Spleen (tissue), 11 donors: ENCODE results near the gene PROB1. TPM values are rescaled to one million over a fixed set of nuclear protein-coding genes. Genes with fewer than 3 reads are reported as not detected.
A peak's percentile ranks its signal among the peaks of the same experiment; 100 is the strongest.

Source experiments
- DNase-seq: peaks from one replicate; pipeline ENCODE4 v3.0.0-alpha.2; 2020
- H3K27ac ChIP-seq, 8 donors: fragments of 200-600 bp; sonication (generic) in 7 of 8; 1 replicate in 4 of 8; 2 replicates in 4 of 8; pipeline versions ENCODE4 v1.5.0 to v1.8.0; 2016 to 2021; ENCODE audit warnings: inconsistent platforms in 4 of 8, mild to moderate bottlenecking in 4 of 8, moderate library complexity in 1 of 8
- H3K27me3 ChIP-seq, 7 donors: fragments of 200-600 bp; sonication (generic) in 6 of 7; replicated peaks in 1 of 7; 1 replicate in 4 of 7; 2 replicates in 3 of 7; pipeline versions ENCODE4 v1.5.0 to v1.8.0; 2016 to 2021; ENCODE audit warnings: inconsistent platforms in 3 of 7, mild to moderate bottlenecking in 1 of 7
- H3K36me3 ChIP-seq, 6 donors: fragments of 200-600 bp; sonication (generic) in 5 of 6; 1 replicate in 4 of 6; 2 replicates in 2 of 6; pipeline versions ENCODE4 v1.5.0 to v1.8.0; 2016 to 2021; ENCODE audit warnings: inconsistent platforms in 2 of 6
- H3K4me1 ChIP-seq, 6 donors: fragments of 200-600 bp; sonication (generic) in 5 of 6; 1 replicate in 3 of 6; 2 replicates in 3 of 6; pipeline versions ENCODE4 v1.5.0 to v1.8.0; 2016 to 2021; ENCODE audit warnings: inconsistent platforms in 3 of 6
- H3K4me3 ChIP-seq, 8 donors: fragments of 200-600 bp; sonication (generic) in 7 of 8; 1 replicate in 4 of 8; 2 replicates in 4 of 8; pipeline versions ENCODE4 v1.5.0 to v1.8.0; 2016 to 2021; ENCODE audit warnings: inconsistent platforms in 4 of 8, mild to moderate bottlenecking in 4 of 8, moderate library complexity in 2 of 8
- H3K9me3 ChIP-seq, 8 donors: fragments of 200-600 bp; sonication (generic) in 7 of 8; 1 replicate in 4 of 8; 2 replicates in 4 of 8; pipeline versions ENCODE4 v1.5.0 to v1.8.0; 2016 to 2021; ENCODE audit warnings: inconsistent platforms in 4 of 8
- POLR2A ChIP-seq, 3 donors: fragments of 450-650 bp; IDR thresholded peaks; one replicate each; pipeline ENCODE4 v1.5.1; 2017; ENCODE audit warnings: antibody characterized with exemption in 3 of 3, mild to moderate bottlenecking in 1 of 3
- POLR2AphosphoS5 ChIP-seq, 3 donors: sonication (generic); formaldehyde crosslinking; IDR thresholded peaks; one replicate each; pipeline ENCODE4 v1.5.1; 2017; ENCODE audit warnings: antibody characterized with exemption in 3 of 3
- WGBS, 5 donors: extraction: QIAGEN DNeasy Blood & Tissue Kit in 3 of 5; methylation state at CpG; one replicate each; pipeline versions ENCODE4 v1.1.5 to v1.1.7; 2013 to 2018; 5-methylcytosine and 5-hydroxymethylcytosine counted together
- intact Hi-C: fragments of 100-400 bp; cut with DNase I; formaldehyde crosslinking; loops from one replicate; pipeline ENCODE4 v1.15.0; 2023; ENCODE audit warnings: low total_unique reads
- polyA plus RNA-seq, 3 donors: library from polyadenylated mRNA; stranded (reverse); fragments of 200-250 nt; gene quantifications; one replicate each; pipeline ENCODE4 v1.2.1, GENCODE V29; 2013
- total RNA-seq, 7 donors: library from RNA; depleted of rRNA in 3 of 7; stranded (reverse); fragments of >200 nt in 3 of 7; fragmentation: NEBNext Ultra II Directional in 4 of 7; extraction: Animal tissue kit (Norgen Biotek cat#: 25700) in 4 of 7; gene quantifications; one replicate each; pipeline versions ENCODE4 v1.1.0 to v1.2.1, GENCODE V29; 2016 to 2021
- TF ChIP-seq, protein P1 (sequence below), 11 experiments: fragments of 200-600 bp in 7 of 11; fragments of 450-650 bp in 4 of 11; sonication (generic) in 4 of 11; IDR thresholded peaks in 8 of 11; conservative IDR thresholded peaks in 3 of 11; 1 replicate in 7 of 11; 2 replicates in 4 of 11; pipeline versions ENCODE4 v1.4.0 to v1.8.0; 2016 to 2021; ENCODE audit warnings: antibody characterized with exemption in 11 of 11, inconsistent platforms in 4 of 11, mild to moderate bottlenecking in 1 of 11
- donor health status: healthy with polysubstance abuse.
- donor health status: DM: no; HTN: no; CAD: no; lungs with moderate emphysema.
- donor health status: DM: no; HTN: no; CAD: no.
- donor health status: Bipolar disorder and iron deficiency.
- donor health status: healthy.
- donor health status: DM: no; HTN: no; CAD: no.
- donor health status: DM: yes; HTN: yes; CAD: no.

The PROB1 gene
- total and polyA plus RNA-seq, 10 donors, result 0.33 to 3.2 (median 1.6) TPM

DNA sequence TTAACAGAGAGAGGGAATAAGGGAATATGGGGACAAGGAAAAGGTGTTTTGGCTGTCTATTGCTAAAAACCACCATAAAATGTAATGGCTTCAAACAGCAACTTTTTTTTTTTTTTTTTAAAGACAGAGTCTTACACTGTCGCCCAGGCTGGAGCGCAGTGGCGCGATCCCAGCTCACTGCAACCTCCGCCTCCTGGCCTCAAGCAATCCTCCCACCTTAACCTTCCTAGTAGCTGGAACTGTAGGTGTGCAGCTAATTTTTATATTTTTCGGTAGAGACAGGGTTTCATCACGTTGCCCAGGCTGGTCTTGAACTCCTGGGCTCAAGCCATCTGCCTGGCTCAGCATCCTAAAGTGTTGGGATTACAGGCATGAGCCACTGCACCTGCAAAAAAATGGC, 13.3 kb upstream of the PROB1 start:
- intact Hi-C loops, result no loop called here
- 92 to 95% (median 94%) methylated on average over 7 of the region's 7 CpGs for WGBS, 5 donors
- DNase-seq, result no peak

DNA sequence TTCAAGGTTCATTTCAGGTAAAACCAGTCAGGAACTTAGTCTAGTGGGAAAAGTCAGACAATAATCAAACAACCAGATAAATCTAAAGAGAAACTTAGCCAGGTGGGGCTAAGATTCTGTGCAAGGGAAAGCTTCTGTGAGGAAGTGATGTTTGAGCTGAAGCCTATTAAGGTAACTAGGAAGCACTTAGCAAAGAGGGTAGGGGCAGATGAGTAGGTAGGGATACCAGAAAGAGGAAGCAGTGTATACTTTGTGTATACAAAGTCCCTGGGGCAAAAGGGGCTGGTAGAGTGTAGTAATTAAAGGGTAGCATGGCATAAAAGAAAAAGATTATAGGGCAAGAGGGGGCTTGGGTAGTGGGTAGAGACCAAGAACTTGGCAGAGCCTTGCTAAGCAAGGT, 12.6 kb upstream of the PROB1 start:
- no peak for DNase-seq
- peaks cover 9 to 36% (median 26%) of the 10 kb centered on the region in 6 donors for H3K4me1 ChIP-seq
- H3K4me3 ChIP-seq, result no peak overlapping the region
- H3K36me3 ChIP-seq, result no peaks in the 10 kb centered on the region
- intact Hi-C loops, result no loop called here
- H3K9me3 ChIP-seq, result no peaks in the 10 kb centered on the region
- H3K27ac ChIP-seq, result peak overlapping the region in 6 of 8 donors; percentile 39 to 70 (median 46)
- H3K27me3 ChIP-seq, result no peaks in the 10 kb centered on the region
- no peak for TF ChIP-seq POLR2AphosphoS5 (IDR thresholded peaks at IDR 0.05)

More for the DNA sequence above, 13.3 kb upstream of the PROB1 start:
- no peaks in the 10 kb centered on the region for H3K36me3 ChIP-seq
- no peak for TF ChIP-seq POLR2AphosphoS5 (IDR thresholded peaks at IDR 0.05)
- TF ChIP-seq, protein P1, sequence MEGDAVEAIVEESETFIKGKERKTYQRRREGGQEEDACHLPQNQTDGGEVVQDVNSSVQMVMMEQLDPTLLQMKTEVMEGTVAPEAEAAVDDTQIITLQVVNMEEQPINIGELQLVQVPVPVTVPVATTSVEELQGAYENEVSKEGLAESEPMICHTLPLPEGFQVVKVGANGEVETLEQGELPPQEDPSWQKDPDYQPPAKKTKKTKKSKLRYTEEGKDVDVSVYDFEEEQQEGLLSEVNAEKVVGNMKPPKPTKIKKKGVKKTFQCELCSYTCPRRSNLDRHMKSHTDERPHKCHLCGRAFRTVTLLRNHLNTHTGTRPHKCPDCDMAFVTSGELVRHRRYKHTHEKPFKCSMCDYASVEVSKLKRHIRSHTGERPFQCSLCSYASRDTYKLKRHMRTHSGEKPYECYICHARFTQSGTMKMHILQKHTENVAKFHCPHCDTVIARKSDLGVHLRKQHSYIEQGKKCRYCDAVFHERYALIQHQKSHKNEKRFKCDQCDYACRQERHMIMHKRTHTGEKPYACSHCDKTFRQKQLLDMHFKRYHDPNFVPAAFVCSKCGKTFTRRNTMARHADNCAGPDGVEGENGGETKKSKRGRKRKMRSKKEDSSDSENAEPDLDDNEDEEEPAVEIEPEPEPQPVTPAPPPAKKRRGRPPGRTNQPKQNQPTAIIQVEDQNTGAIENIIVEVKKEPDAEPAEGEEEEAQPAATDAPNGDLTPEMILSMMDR (IDR thresholded peaks at IDR 0.05 in 8 of 11, conservative IDR thresholded peaks at IDR 0.05 in 3 of 11), result no peak
- TF ChIP-seq POLR2A (IDR thresholded peaks at IDR 0.05), result no peak
- H3K4me3 ChIP-seq, result no peak overlapping the region
- H3K27ac ChIP-seq, result peak overlapping the region in 5 of 8 donors; percentile 41 to 65 (median 49)
- no peaks in the 10 kb centered on the region for H3K27me3 ChIP-seq
- peaks cover 7 to 29% (median 19%) of the 10 kb centered on the region in 6 donors for H3K4me1 ChIP-seq
- H3K9me3 ChIP-seq, result no peaks in the 10 kb centered on the region

DNA sequence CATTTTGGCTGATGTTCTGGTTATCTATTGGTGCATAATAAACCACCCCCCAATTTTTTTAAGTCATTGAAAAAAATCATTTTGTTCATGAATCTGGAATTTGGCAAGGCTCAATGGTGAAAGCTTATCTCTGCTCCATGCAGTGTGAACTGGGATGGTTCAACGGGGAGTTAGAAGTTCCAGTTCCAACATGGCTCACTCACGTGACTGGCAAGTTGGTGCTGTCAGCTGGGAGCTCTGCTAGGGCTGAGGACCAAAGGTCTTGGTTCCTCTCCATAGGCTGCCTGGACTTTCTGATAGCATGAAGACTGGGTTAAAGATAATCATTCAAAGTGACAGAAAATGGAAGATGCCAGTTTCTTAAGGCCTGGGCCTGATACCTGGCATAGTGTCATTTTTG, 12.1 kb upstream of the PROB1 start:
- no peak overlapping the region for H3K4me3 ChIP-seq
- intact Hi-C loops, result no loop called here
- 80 to 96% (median 92%) methylated on average over 2 of the region's 2 CpGs for WGBS, 5 donors

DNA sequence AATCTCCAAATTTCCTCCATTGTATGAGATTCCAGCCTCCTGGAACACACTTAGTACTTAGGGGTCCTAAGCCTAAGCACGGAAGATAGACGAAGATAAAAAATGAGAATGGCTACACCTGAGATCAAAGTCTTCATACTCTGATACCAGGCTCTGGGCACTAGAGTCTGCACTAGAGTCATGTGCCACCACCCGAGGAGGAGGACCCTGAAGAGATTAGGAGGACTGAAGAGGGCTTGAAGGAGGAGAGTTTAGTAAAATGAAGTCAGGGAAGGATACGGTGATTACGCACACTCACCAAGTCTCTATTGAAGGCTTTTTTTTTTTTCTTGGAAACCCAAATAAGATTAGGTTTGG, 9.6 kb upstream of the PROB1 start:
- Histone ChIP-seq H3K36me3 (peaks cover 0 to 16% (median 0%) of the 10 kb centered on the region in 6 donors), H3K27me3 (no peaks in the 10 kb centered on the region), H3K9me3 (no peaks in the 10 kb centered on the region), H3K27ac (peak overlapping the region; percentile 77 to 95 (median 92)), H3K4me1 (peaks cover 9 to 39% (median 26%) of the 10 kb centered on the region in 6 donors), H3K4me3 (peak overlapping the region in 6 of 8 donors; percentile 41 to 73 (median 54))
- TF ChIP-seq POLR2A (IDR thresholded peaks at IDR 0.05), result no peak
- TF ChIP-seq POLR2AphosphoS5 (IDR thresholded peaks at IDR 0.05), result no peak
- TF ChIP-seq, protein P1 (IDR thresholded peaks at IDR 0.05 in 8 of 11, conservative IDR thresholded peaks at IDR 0.05 in 3 of 11), result no peak
- 66 to 78% (median 69%) methylated on average over 5 of the region's 5 CpGs for WGBS, 5 donors
- DNase-seq, result no peak
- intact Hi-C loops, result no loop called here

More for the DNA sequence above, 12.1 kb upstream of the PROB1 start:
- H3K4me1 ChIP-seq, result peaks cover 9 to 39% (median 26%) of the 10 kb centered on the region in 6 donors
- no peaks in the 10 kb centered on the region for H3K27me3 ChIP-seq
- TF ChIP-seq POLR2AphosphoS5 (IDR thresholded peaks at IDR 0.05) (no peak), POLR2A (IDR thresholded peaks at IDR 0.05) (no peak)
- TF ChIP-seq, protein P1 (IDR thresholded peaks at IDR 0.05 in 8 of 11, conservative IDR thresholded peaks at IDR 0.05 in 3 of 11), result no peak
- peak overlapping the region in 6 of 8 donors; percentile 39 to 70 (median 46) for H3K27ac ChIP-seq
- no peaks in the 10 kb centered on the region for H3K9me3 ChIP-seq
- no peaks in the 10 kb centered on the region for H3K36me3 ChIP-seq
- no peak for DNase-seq
